ENCODE measurements around the gene PPT1. TPM values are rescaled to one million over a fixed set of nuclear protein-coding genes. Genes with fewer than 3 reads are reported as not detected.
A peak's percentile ranks its signal among the peaks of the same experiment; 100 is the strongest.
"Not testable (repeated sequence)": the region's sequence is repeated elsewhere in the genome, so short reads cannot be mapped to it uniquely, and the experiment has no call there.

Gene PPT1
- total RNA-seq, 1 donor from 2014 or later = 79.6 TPM

DNA sequence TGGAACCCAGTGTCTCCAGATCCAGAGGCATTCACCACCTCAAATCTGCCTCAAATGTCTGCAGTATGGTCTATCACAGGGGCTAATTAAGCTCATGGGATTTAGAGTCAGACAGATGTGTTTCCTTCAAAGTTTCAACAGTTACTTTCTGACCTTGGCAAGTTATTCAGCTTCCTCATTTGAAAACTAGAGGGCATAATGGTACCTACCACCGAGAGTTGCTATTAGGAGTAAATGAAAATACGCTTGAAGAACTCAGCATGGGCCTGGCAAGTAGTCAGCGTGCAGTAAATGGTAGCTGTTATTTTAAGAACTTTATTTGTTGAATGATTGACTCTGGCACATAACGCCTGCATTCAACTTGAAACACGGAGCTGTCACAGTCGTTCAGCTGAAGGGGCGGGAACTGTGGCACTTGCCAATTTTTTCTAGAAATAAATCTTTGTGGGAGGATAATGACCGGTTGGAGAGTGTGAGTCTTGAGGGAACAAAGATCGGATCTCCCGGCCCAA lies 57.8 kb downstream of the PPT1 start:
- peaks cover 10% of the 10 kb centered on the region for H3K36me3 Mint-ChIP-seq
- no peaks in the 10 kb centered on the region for H3K9me3 Mint-ChIP-seq
- peaks cover 22% of the 10 kb centered on the region for H3K4me1 Mint-ChIP-seq (ENCODE audit: unreplicated experiment)

DNA sequence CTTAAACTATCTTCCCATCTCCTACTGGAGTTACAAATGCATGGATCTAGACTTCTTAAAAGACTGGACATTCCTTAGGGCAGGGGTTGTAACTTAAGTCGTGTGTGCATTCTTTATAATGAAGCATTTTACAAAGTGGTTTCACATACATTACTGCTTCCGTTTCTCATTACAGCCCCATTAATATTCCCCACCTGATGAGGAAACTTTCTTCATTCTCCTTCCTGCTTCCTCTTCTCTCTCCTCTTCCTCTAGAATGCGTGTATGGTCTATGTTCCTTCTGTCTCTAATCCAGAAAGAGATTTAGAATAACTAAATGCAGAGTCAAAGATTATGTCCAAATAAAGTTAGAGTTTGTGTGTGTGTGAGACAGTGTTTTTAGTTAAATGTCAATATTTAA lies 58.4 kb downstream of the PPT1 start:
- peak overlapping the region; percentile 38 for H3K4me3 Mint-ChIP-seq
- no peaks in the 10 kb centered on the region for H3K9me3 Mint-ChIP-seq
- TF ChIP-seq, protein P1, sequence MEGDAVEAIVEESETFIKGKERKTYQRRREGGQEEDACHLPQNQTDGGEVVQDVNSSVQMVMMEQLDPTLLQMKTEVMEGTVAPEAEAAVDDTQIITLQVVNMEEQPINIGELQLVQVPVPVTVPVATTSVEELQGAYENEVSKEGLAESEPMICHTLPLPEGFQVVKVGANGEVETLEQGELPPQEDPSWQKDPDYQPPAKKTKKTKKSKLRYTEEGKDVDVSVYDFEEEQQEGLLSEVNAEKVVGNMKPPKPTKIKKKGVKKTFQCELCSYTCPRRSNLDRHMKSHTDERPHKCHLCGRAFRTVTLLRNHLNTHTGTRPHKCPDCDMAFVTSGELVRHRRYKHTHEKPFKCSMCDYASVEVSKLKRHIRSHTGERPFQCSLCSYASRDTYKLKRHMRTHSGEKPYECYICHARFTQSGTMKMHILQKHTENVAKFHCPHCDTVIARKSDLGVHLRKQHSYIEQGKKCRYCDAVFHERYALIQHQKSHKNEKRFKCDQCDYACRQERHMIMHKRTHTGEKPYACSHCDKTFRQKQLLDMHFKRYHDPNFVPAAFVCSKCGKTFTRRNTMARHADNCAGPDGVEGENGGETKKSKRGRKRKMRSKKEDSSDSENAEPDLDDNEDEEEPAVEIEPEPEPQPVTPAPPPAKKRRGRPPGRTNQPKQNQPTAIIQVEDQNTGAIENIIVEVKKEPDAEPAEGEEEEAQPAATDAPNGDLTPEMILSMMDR (conservative IDR thresholded peaks at IDR 0.05) = no peak
- H3K4me1 Mint-ChIP-seq (ENCODE audit: unreplicated experiment) = peaks cover 22% of the 10 kb centered on the region
- peak overlapping the region; percentile 98 for H3K27ac Mint-ChIP-seq
- no peak for DNase-seq (ENCODE audit: extremely low spot score, unreplicated experiment)
- peaks cover 10% of the 10 kb centered on the region for H3K36me3 Mint-ChIP-seq
- peaks cover 3% of the 10 kb centered on the region for H3K27me3 Mint-ChIP-seq

More for the DNA sequence above, 57.8 kb downstream of the PPT1 start:
- TF ChIP-seq, protein P1 (conservative IDR thresholded peaks at IDR 0.05) = no peak
- no peaks in the 10 kb centered on the region for H3K27me3 Mint-ChIP-seq
- peak overlapping the region; percentile 97 for H3K4me3 Mint-ChIP-seq
- peak overlapping the region; percentile 98 for H3K27ac Mint-ChIP-seq
- no peak for DNase-seq (ENCODE audit: extremely low spot score, unreplicated experiment)

DNA sequence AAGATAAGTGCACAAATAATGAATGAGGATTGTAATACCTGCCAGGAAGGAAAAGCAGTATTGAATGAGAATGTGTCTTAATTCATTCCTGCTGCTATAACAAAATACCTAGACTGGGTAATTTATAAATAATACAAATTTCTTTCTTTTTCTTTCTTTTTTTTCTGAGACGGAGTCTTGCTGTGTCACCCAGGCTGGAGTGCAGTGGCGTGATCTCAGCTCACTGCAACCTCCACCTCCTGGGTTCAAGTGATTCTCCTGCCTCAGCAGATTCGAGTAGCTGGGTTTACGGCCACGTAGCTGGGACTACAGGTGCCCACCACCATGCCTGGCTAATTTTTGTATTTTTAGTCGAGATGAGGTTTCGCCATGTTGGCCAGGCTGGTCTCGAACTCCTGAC lies 59.8 kb downstream of the PPT1 start:
- H3K9me3 Mint-ChIP-seq; DNase-seq (ENCODE audit: extremely low spot score, unreplicated experiment); H3K4me3 Mint-ChIP-seq; H3K27ac Mint-ChIP-seq; H3K27me3 Mint-ChIP-seq; H3K36me3 Mint-ChIP-seq: not testable (repeated sequence)
- H3K4me1 Mint-ChIP-seq (ENCODE audit: unreplicated experiment) = peaks cover 17% of the 10 kb centered on the region

DNA sequence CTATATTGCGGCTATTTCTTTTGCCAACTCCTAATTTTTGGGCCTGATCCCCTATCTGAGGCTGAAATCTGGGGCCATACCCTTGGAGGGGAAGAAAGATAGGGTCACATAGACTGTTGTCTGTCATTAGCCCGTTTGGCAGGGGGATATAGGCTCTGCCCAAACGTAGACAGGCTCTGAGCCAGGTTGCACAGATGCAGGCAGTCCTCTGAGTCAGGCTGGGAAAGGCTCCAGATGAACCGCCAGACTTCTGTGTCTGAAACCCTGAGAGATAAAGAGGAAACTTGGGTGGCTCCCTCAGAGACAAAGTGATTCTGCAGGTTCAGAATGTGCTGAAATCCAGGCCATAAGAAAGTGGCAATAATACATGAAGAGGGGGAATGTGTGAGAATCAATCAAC lies 60.5 kb downstream of the PPT1 start:
- TF ChIP-seq, protein P1 (conservative IDR thresholded peaks at IDR 0.05) = no peak
- no peak overlapping the region for H3K27ac Mint-ChIP-seq
- H3K9me3 Mint-ChIP-seq = no peaks in the 10 kb centered on the region

DNA sequence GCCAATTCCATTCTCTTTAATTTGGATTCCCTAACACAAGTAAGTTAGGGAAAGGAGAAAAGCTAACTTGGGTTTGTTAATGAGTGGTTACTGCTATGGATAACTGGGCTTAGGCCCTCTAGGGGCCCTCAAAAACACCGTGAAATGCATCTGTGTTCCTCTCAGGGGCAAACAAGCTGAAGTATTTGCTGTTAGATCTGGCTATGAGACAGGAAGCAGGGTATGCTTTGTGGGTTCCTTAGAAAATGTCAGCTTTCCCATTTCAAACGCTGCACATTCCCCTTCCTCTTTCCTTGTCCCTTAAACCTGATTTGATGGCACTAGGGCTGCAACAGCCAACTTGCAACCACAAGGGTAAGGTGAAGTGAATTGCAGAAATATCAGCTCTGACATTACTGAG lies 62.2 kb downstream of the PPT1 start:
- Mint-ChIP-seq H3K27ac (no peak overlapping the region), H3K9me3 (no peaks in the 10 kb centered on the region)

More for the DNA sequence above, 60.5 kb downstream of the PPT1 start:
- no peak for DNase-seq (ENCODE audit: extremely low spot score, unreplicated experiment)
- H3K4me3 Mint-ChIP-seq = peak overlapping the region; percentile 33
- H3K27me3 Mint-ChIP-seq = peaks cover 7% of the 10 kb centered on the region
- H3K4me1 Mint-ChIP-seq (ENCODE audit: unreplicated experiment) = peaks cover 12% of the 10 kb centered on the region
- H3K36me3 Mint-ChIP-seq = no peaks in the 10 kb centered on the region

DNA sequence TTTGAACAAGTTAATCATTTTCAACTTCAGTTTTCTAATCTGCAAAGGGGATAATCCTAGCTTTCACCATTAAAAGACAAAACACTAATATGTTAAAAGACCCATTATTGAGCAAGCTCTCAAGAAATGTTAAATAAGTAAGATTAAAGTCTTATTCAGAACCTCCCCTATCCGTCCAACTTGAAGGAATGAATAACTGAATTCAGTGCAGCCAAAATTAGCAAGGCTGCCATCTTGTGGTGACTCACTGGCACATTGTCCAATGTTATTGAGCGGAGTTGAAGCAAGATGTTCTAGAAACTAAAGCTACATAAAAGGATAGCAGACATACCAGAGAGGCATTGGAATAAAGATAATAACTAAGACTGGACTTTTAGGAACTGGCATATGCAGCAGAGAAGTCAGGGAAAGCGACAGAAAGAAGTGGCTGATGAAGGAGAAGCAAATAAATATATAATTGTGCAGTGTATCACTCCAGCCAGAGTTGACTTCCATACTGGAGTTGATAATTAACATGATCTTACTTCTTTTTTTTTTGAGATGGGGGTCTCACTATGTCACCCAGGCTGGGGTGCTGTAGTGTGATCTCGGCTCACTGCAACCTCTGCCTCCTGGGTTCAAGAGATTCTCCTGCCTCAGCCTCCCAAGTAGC lies 64.7 kb downstream of the PPT1 start:
- H3K4me1 Mint-ChIP-seq (ENCODE audit: unreplicated experiment) = peaks cover 4% of the 10 kb centered on the region
- DNase-seq (ENCODE audit: extremely low spot score, unreplicated experiment) = no peak
- H3K36me3 Mint-ChIP-seq = no peaks in the 10 kb centered on the region
- no peak overlapping the region for H3K4me3 Mint-ChIP-seq
- H3K9me3 Mint-ChIP-seq = no peaks in the 10 kb centered on the region
- TF ChIP-seq, protein P1 (conservative IDR thresholded peaks at IDR 0.05) = peak; percentile 83
- H3K27ac Mint-ChIP-seq = peak overlapping the region; percentile 0
- peaks cover 26% of the 10 kb centered on the region for H3K27me3 Mint-ChIP-seq

More for the DNA sequence above, 62.2 kb downstream of the PPT1 start:
- no peak for DNase-seq (ENCODE audit: extremely low spot score, unreplicated experiment)
- Mint-ChIP-seq H3K4me3 (no peak overlapping the region), H3K36me3 (no peaks in the 10 kb centered on the region), H3K27me3 (peaks cover 14% of the 10 kb centered on the region), H3K4me1 (ENCODE audit: unreplicated experiment) (peaks cover 9% of the 10 kb centered on the region)
- TF ChIP-seq, protein P1 (conservative IDR thresholded peaks at IDR 0.05) = no peak

Measured in type B pancreatic cell (in vitro differentiated cells).